Activated T-helper 17 cell treated with anti-CD3 and anti-CD28 coated beads, Interleukin-2, amount 50 U/mL, for 72 hours (primary cell): Measurements from ENCODE around the gene KRT74. TPM values are rescaled to one million over a fixed set of nuclear protein-coding genes. Genes with fewer than 3 reads are reported as not detected.

Experiments
- ATAC-seq: fragments of 150-1000 bp; cut with Tn5 transposase; replicated peaks from 2 replicates; pipeline ENCODE4 v1.10.0; 2021; ENCODE audit warnings: mild to moderate bottlenecking, moderate library complexity
- H3K27ac Mint-ChIP-seq: one replicate; pipeline ENCODE4 v1.8.0; 2022; ENCODE audit warnings: mixed read lengths
- H3K27me3 Mint-ChIP-seq: one replicate; pipeline ENCODE4 v1.8.0; 2022; ENCODE audit warnings: mixed read lengths
- H3K36me3 Mint-ChIP-seq: one replicate; pipeline ENCODE4 v1.8.0; 2022; ENCODE audit warnings: low read depth, mild to moderate bottlenecking, mixed read lengths
- H3K4me1 Mint-ChIP-seq: one replicate; pipeline ENCODE4 v1.8.0; 2022; ENCODE audit warnings: mixed read lengths
- H3K4me3 Mint-ChIP-seq: one replicate; pipeline ENCODE4 v1.8.0; 2022; ENCODE audit warnings: mild to moderate bottlenecking, mixed read lengths
- H3K9me3 Mint-ChIP-seq: one replicate; pipeline ENCODE4 v1.8.0; 2022; ENCODE audit warnings: mixed read lengths
- total RNA-seq, 2 donors: library from RNA; stranded (reverse); gene quantifications; one replicate each; pipeline ENCODE4 v1.2.3, GENCODE V29; 2022

KRT74 gene
- total RNA-seq, 2 donors from 2014 or later, result not detected

DNA sequence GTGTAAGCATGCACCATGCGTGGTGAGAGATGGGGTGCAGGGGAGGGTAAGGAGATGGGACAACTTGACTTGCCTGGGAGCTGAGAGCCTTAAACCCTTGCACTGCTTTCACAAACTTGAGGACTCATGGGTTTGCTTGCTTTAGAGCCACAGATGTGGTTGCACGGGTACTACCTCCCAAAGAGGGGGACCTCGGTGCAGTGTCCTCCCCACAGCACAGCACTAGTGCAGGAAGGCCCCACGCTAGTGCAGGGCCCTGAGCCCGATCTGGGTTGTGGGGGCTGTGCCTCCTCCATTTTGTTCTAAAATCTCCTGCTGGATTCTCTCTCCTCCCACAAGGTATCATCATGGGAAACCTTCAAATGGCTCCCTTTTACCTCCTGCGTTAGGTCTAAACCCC lies 16.4 kb upstream of the KRT74 start:
- Mint-ChIP-seq H3K36me3 (no peaks in the 10 kb centered on the region), H3K27me3 (peaks cover 3% of the 10 kb centered on the region), H3K4me1 (peaks cover 10% of the 10 kb centered on the region), H3K27ac (no peak overlapping the region), H3K4me3 (no peak overlapping the region), H3K9me3 (no peaks in the 10 kb centered on the region)
- ATAC-seq, result no peak

DNA sequence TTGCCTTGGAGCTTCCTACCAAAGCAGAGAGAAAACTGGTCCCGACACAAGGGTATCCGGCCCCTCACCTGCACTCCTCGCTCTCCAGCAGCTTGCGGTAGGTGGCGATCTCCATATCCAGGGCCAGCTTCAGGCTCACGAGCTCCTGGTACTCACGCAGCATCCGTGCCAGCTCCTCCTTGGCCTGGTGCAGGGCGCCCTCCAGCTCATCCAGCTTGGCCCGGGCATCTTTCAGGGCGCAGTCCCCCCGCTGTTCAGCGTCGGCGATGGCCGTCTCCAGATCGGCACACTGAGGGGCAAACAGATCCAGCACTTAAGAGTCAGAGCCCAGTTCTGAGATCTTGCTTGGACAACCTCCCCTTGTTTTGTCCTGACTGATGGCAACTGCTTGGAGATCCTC lies 13.9 kb upstream of the KRT74 start:
- ATAC-seq, result no peak
- Mint-ChIP-seq H3K36me3 (no peaks in the 10 kb centered on the region), H3K4me1 (peaks cover 10% of the 10 kb centered on the region), H3K4me3 (no peak overlapping the region), H3K27ac (peak overlapping the region; percentile 16), H3K9me3 (no peaks in the 10 kb centered on the region), H3K27me3 (no peaks in the 10 kb centered on the region)

GRCh38 chr12:52585946-52586345 lies 12.3 kb upstream of the KRT74 start:
- no peak overlapping the region for H3K27ac Mint-ChIP-seq
- no peak overlapping the region for H3K4me3 Mint-ChIP-seq
- no peaks in the 10 kb centered on the region for H3K9me3 Mint-ChIP-seq

DNA sequence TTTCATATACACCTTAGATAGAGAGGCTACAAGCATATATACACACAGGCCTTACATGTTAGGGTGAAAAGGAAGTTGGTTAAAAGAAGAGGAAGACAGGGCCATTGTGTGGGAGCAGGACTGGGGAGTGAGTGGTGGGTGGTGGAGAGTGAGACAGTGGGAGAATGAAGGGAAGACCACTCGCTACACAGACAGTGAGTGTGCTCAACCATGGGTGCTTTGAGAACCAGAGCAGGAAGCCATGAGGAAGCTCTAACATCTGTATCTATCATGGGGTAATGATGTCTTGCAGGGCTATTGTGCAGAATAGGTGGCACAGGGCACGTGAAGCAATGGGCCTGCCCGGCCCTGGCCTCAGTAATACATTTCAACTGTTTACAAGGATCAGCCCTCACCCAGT lies 11.4 kb upstream of the KRT74 start:
- no peak for ATAC-seq
- no peak overlapping the region for H3K4me3 Mint-ChIP-seq
- H3K4me1 Mint-ChIP-seq, result peaks cover 10% of the 10 kb centered on the region
- no peak overlapping the region for H3K27ac Mint-ChIP-seq
- H3K27me3 Mint-ChIP-seq, result peaks cover 5% of the 10 kb centered on the region
- no peaks in the 10 kb centered on the region for H3K9me3 Mint-ChIP-seq
- no peaks in the 10 kb centered on the region for H3K36me3 Mint-ChIP-seq

More at GRCh38 chr12:52585946-52586345, 12.3 kb upstream of the KRT74 start:
- Mint-ChIP-seq H3K36me3 (no peaks in the 10 kb centered on the region), H3K27me3 (no peaks in the 10 kb centered on the region), H3K4me1 (peaks cover 10% of the 10 kb centered on the region)
- peak; percentile 52 for ATAC-seq

- Mint-ChIP-seq H3K4me3 (no peak overlapping the region), H3K4me1 (peaks cover 10% of the 10 kb centered on the region), H3K36me3 (no peaks in the 10 kb centered on the region), H3K9me3 (no peaks in the 10 kb centered on the region), H3K27ac (no peak overlapping the region), H3K27me3 (peaks cover 5% of the 10 kb centered on the region)
- ATAC-seq, result no peak
These were observed 10.6 kb upstream of the KRT74 start for GRCh38 chr12:52584156-52584682.

- H3K4me1 Mint-ChIP-seq, result peaks cover 10% of the 10 kb centered on the region
- ATAC-seq, result peak; percentile 73
- H3K36me3 Mint-ChIP-seq, result no peaks in the 10 kb centered on the region
- H3K4me3 Mint-ChIP-seq, result no peak overlapping the region
- H3K9me3 Mint-ChIP-seq, result no peaks in the 10 kb centered on the region
- no peak overlapping the region for H3K27ac Mint-ChIP-seq
- peaks cover 5% of the 10 kb centered on the region for H3K27me3 Mint-ChIP-seq
These were observed 9.4 kb upstream of the KRT74 start for GRCh38 chr12:52582971-52583456.

- Mint-ChIP-seq H3K27me3 (peaks cover 5% of the 10 kb centered on the region), H3K36me3 (no peaks in the 10 kb centered on the region), H3K27ac (no peak overlapping the region), H3K4me1 (peaks cover 10% of the 10 kb centered on the region), H3K4me3 (no peak overlapping the region), H3K9me3 (no peaks in the 10 kb centered on the region)
- no peak for ATAC-seq
These were observed 8.8 kb upstream of the KRT74 start for GRCh38 chr12:52582486-52582885.

GRCh38 chr12:52581481-52581880 lies 7.8 kb upstream of the KRT74 start:
- no peaks in the 10 kb centered on the region for H3K36me3 Mint-ChIP-seq
- peaks cover 10% of the 10 kb centered on the region for H3K4me1 Mint-ChIP-seq
- no peak overlapping the region for H3K4me3 Mint-ChIP-seq

GRCh38 chr12:52581066-52581465 lies 7.4 kb upstream of the KRT74 start:
- Mint-ChIP-seq H3K9me3 (no peaks in the 10 kb centered on the region), H3K27ac (no peak overlapping the region), H3K4me1 (peaks cover 5% of the 10 kb centered on the region), H3K4me3 (no peak overlapping the region), H3K27me3 (peaks cover 6% of the 10 kb centered on the region), H3K36me3 (no peaks in the 10 kb centered on the region)
- ATAC-seq, result no peak

More at GRCh38 chr12:52581481-52581880, 7.8 kb upstream of the KRT74 start:
- Mint-ChIP-seq H3K27ac (no peak overlapping the region), H3K27me3 (peaks cover 5% of the 10 kb centered on the region), H3K9me3 (no peaks in the 10 kb centered on the region)
- ATAC-seq, result no peak

DNA sequence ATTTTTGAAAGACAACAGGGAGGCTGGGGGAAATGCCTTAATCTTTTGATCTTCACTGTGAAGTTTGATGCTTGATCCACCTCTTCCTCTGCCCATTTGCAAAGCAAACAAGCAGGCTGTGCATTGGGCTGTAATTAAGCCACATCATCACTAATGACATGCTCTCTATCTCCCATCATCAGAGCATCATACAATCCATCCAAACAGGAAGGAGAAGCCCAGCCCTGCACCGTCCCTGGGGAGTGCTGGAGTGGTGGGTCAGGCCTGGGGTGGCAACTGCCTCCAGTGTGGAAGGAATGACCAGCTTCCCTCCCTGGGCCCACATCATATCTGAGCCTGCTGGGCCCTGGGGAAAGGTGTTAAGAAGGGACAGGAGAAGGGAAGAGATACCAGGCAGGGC lies 6.9 kb upstream of the KRT74 start:
- Mint-ChIP-seq H3K4me1 (peaks cover 4% of the 10 kb centered on the region), H3K4me3 (no peak overlapping the region), H3K9me3 (no peaks in the 10 kb centered on the region), H3K36me3 (no peaks in the 10 kb centered on the region), H3K27me3 (peaks cover 9% of the 10 kb centered on the region), H3K27ac (no peak overlapping the region)
- no peak for ATAC-seq

- peaks cover 9% of the 10 kb centered on the region for H3K27me3 Mint-ChIP-seq
- H3K4me1 Mint-ChIP-seq, result no peaks in the 10 kb centered on the region
- no peaks in the 10 kb centered on the region for H3K9me3 Mint-ChIP-seq
- H3K36me3 Mint-ChIP-seq, result no peaks in the 10 kb centered on the region
- no peak overlapping the region for H3K4me3 Mint-ChIP-seq
- no peak for ATAC-seq
- no peak overlapping the region for H3K27ac Mint-ChIP-seq
These were observed 6.1 kb upstream of the KRT74 start for GRCh38 chr12:52579468-52580465.

DNA sequence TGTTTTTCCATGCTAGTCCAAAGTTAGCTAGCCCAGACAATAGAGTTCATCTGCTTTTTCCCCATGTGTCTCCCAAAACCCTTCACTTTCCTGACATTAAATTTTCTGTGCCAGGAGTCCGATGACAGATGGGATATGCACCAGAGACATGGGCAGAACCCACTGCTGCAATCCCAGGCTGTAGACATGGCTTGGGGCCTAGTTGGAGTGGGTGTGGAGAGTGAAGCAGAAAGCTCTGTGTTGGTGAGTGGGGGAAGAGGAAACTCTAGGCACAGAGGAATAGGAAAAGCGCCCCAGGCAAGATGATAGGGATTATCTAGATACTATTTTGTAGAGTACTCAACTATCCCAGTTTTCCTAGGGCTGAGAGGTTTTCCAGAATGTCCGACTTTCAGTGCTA lies 4.8 kb upstream of the KRT74 start:
- no peak for ATAC-seq
- H3K9me3 Mint-ChIP-seq, result no peaks in the 10 kb centered on the region
- peaks cover 9% of the 10 kb centered on the region for H3K27me3 Mint-ChIP-seq
- H3K36me3 Mint-ChIP-seq, result no peaks in the 10 kb centered on the region
- H3K4me3 Mint-ChIP-seq, result no peak overlapping the region
- H3K4me1 Mint-ChIP-seq, result no peaks in the 10 kb centered on the region
- H3K27ac Mint-ChIP-seq, result no peak overlapping the region

DNA sequence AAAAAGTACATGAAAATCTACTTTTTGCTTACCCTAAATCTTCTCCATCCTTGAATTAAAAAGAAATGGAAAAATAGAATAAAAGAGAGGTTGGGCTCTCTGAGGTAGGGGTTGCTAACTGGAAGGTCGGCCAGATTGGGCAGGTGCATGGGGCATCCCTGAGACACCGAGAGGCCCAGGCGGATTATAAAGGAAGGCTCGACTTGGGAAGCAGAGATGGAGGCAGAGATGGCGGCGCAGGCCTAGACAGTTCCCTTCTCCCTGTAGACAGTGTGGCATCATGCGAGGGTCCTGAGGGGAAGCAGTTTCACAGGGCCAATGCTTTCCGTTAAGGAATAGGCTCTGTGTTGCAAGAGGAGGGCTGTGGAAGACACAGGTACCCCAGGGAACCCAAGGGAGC lies 3.7 kb upstream of the KRT74 start:
- H3K9me3 Mint-ChIP-seq, result no peaks in the 10 kb centered on the region
- H3K36me3 Mint-ChIP-seq, result no peaks in the 10 kb centered on the region
- ATAC-seq, result no peak
- no peak overlapping the region for H3K4me3 Mint-ChIP-seq
- H3K27ac Mint-ChIP-seq, result no peak overlapping the region
- H3K27me3 Mint-ChIP-seq, result peaks cover 14% of the 10 kb centered on the region
- no peaks in the 10 kb centered on the region for H3K4me1 Mint-ChIP-seq

GRCh38 chr12:52575948-52576347 lies 2.3 kb upstream of the KRT74 start:
- H3K9me3 Mint-ChIP-seq, result no peaks in the 10 kb centered on the region
- H3K4me1 Mint-ChIP-seq, result no peaks in the 10 kb centered on the region
- H3K27ac Mint-ChIP-seq, result no peak overlapping the region
- ATAC-seq, result no peak
- peaks cover 14% of the 10 kb centered on the region for H3K27me3 Mint-ChIP-seq
- H3K4me3 Mint-ChIP-seq, result no peak overlapping the region
- H3K36me3 Mint-ChIP-seq, result no peaks in the 10 kb centered on the region

DNA sequence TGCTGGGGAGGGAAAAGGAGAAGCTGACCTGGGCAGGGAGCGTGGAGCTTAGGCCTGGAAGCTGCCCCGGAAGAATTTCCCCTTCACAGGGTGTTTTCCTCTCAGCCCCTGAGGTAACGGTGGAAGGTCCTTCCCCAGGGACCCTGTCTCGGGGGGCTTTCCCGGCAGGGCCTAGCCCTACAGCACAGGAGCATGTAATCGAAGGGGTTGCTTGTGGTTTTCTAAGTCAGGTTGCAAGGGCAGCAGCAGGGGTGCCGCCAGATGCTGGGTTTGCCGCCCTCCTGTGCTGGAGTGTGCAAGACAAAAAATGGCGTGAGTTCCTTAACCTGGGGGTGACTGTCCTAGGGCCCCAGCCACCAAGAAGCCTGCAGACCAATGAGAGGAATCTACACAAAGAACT lies 1.6 kb upstream of the KRT74 start:
- no peaks in the 10 kb centered on the region for H3K9me3 Mint-ChIP-seq
- peaks cover 11% of the 10 kb centered on the region for H3K27me3 Mint-ChIP-seq
- no peak for ATAC-seq
- no peak overlapping the region for H3K4me3 Mint-ChIP-seq
- H3K36me3 Mint-ChIP-seq, result no peaks in the 10 kb centered on the region
- H3K27ac Mint-ChIP-seq, result no peak overlapping the region
- H3K4me1 Mint-ChIP-seq, result no peaks in the 10 kb centered on the region
